Cardiac muscle cell (in vitro differentiated cells and primary cell): ENCODE measurements around the gene EVA1C. TPM values are rescaled to one million over a fixed set of nuclear protein-coding genes. Genes with fewer than 3 reads are reported as not detected.

Experiments
- DNase-seq, 2 donors: peaks; one replicate each; pipeline versions ENCODE4 v3.0.0 to v3.0.0-alpha.2; 2010 to 2017; ENCODE audit warnings: low read depth in 1 of 2, low spot score in 1 of 2
- H3K27ac ChIP-seq: fragments of 200-600 bp; sonication (generic); 2 replicates; pipeline ENCODE4 v1.5.1; 2016
- H3K27me3 ChIP-seq: fragments of 200-600 bp; sonication (generic); 2 replicates; pipeline ENCODE4 v1.6.0; 2016; ENCODE audit warnings: control low read depth
- H3K36me3 ChIP-seq: fragments of 200-600 bp; sonication (generic); 2 replicates; pipeline ENCODE4 v1.5.1; 2016; ENCODE audit warnings: control low read depth
- H3K4me1 ChIP-seq: fragments of 200-600 bp; sonication (generic); 2 replicates; pipeline ENCODE4 v1.8.1; 2017; ENCODE audit warnings: low read depth, mild to moderate bottlenecking, mixed run types
- H3K4me3 ChIP-seq: fragments of 200-600 bp; sonication (generic); 2 replicates; pipeline ENCODE4 v1.5.1; 2016; ENCODE audit warnings: mild to moderate bottlenecking
- H3K9me3 ChIP-seq: fragments of 200-600 bp; sonication (generic); 2 replicates; pipeline ENCODE4 v1.5.1; 2017; ENCODE audit warnings: low read depth, mild to moderate bottlenecking, control low read depth
- polyA plus RNA-seq: library from polyadenylated mRNA; unstranded; fragments of >200 nt; fragmentation: Nextera tagmentation; extraction: Ambion mirVana; gene quantifications from 2 replicates; pipeline ENCODE4 v1.2.1, GENCODE V29; 2016
- total RNA-seq: library from RNA; depleted of rRNA; stranded (reverse); fragments of >200 nt; gene quantifications from 2 replicates; pipeline ENCODE4 v1.2.3, GENCODE V29; 2016
- TF ChIP-seq, protein P1 (sequence below): IDR thresholded peaks from 2 replicates; pipeline ENCODE4 v1.5.1; 2012; ENCODE audit warnings: low read depth, mild to moderate bottlenecking, low read length

The EVA1C gene
- total and polyA plus RNA-seq, 2 experiments from 2014 or later: 0.51 TPM; not detected in 1

DNA sequence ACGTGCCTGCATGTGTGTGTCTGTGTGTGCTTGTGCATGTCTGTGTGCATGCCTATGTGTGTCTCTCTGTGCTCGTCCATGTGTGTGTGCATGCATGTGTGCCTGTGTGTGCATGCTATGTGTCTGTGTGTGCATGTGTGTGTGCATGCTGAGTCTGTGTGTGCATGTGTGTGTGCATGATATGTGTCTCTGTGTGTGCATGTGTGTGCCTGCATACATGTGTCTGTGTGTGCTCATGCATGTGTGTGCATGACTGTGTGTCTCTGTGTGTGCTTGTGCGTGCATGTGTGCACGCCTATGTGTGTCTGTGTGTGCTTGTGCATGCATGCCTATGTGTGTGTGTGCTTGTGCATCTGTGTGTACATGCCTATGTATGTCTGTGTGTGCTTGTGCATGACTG is 120.5 kb downstream of the EVA1C start:
- no peaks in the 10 kb centered on the region for H3K27me3 ChIP-seq
- no peak overlapping the region for H3K4me3 ChIP-seq
- H3K4me1 ChIP-seq: no peaks in the 10 kb centered on the region
- H3K36me3 ChIP-seq: no peaks in the 10 kb centered on the region
- H3K27ac ChIP-seq: no peak overlapping the region
- no peaks in the 10 kb centered on the region for H3K9me3 ChIP-seq
- TF ChIP-seq, protein P1, sequence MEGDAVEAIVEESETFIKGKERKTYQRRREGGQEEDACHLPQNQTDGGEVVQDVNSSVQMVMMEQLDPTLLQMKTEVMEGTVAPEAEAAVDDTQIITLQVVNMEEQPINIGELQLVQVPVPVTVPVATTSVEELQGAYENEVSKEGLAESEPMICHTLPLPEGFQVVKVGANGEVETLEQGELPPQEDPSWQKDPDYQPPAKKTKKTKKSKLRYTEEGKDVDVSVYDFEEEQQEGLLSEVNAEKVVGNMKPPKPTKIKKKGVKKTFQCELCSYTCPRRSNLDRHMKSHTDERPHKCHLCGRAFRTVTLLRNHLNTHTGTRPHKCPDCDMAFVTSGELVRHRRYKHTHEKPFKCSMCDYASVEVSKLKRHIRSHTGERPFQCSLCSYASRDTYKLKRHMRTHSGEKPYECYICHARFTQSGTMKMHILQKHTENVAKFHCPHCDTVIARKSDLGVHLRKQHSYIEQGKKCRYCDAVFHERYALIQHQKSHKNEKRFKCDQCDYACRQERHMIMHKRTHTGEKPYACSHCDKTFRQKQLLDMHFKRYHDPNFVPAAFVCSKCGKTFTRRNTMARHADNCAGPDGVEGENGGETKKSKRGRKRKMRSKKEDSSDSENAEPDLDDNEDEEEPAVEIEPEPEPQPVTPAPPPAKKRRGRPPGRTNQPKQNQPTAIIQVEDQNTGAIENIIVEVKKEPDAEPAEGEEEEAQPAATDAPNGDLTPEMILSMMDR: no peak
- no peak for DNase-seq

DNA sequence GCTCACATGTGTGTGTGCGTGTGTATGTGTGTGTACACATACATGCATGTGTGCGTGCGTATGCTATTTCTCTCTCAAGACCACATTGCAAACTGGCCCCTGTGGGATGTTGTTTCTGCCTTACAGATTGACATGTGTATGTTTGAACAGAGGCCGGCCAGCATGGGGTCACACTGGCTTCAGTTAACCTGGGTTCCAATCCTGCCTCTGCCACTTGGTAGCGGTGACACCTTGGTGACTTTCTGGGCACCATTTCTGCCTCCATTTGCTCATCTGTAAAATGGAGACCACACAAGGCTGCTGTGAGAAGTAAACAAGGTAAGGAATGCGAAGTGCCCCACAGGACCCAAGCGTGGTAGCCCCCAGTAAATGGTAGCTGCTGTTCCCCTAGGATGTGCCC is 121.1 kb downstream of the EVA1C start:
- no peak overlapping the region for H3K4me3 ChIP-seq
- TF ChIP-seq, protein P1: no peak
- H3K27me3 ChIP-seq: no peaks in the 10 kb centered on the region
- no peak for DNase-seq
- no peaks in the 10 kb centered on the region for H3K9me3 ChIP-seq
- H3K4me1 ChIP-seq: no peaks in the 10 kb centered on the region
- H3K27ac ChIP-seq: no peak overlapping the region
- H3K36me3 ChIP-seq: no peaks in the 10 kb centered on the region

DNA sequence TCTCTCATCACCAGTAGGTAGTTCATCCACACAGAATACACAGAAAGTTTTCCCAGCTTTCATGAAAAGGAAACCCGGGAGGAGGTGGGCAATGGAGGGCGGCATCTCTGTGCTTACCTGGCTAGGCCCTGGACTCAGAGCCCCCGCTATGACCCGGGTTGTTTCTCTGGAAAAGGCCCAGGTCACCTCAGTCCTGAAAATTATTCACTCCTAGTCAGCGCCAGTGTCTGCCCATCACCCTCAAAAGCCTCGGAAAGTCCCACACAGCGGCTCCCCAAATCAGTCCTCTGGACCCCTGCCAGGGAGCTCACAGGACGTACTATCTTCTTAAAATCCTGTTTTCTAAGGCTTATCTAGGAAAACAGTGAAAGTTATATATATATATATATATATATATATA is 121.6 kb downstream of the EVA1C start:
- H3K27me3 ChIP-seq: no peaks in the 10 kb centered on the region
- TF ChIP-seq, protein P1: no peak
- no peaks in the 10 kb centered on the region for H3K9me3 ChIP-seq
- H3K27ac ChIP-seq: no peak overlapping the region
- no peak for DNase-seq
- no peaks in the 10 kb centered on the region for H3K36me3 ChIP-seq
- no peaks in the 10 kb centered on the region for H3K4me1 ChIP-seq
- no peak overlapping the region for H3K4me3 ChIP-seq

DNA sequence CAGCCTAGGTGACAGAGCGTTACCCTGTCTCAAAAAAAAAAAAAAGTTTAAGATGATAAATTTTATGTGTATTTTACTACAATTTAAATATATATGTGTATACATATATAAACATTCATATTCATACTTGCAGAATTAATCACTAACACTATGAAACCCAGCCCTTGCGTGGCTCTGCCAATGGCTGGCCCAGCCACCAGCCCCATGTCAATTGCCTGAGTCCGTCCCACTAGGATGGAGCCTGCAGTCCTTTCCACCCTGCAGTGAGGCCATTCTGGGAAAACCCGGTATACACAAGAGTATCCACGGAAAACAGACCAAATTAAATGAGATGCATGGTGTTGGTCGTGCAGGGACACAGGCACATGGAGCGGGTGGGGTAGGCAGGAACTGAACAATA is 123.1 kb downstream of the EVA1C start:
- Histone ChIP-seq H3K4me1 (no peaks in the 10 kb centered on the region), H3K36me3 (no peaks in the 10 kb centered on the region)
- TF ChIP-seq, protein P1: no peak

DNA sequence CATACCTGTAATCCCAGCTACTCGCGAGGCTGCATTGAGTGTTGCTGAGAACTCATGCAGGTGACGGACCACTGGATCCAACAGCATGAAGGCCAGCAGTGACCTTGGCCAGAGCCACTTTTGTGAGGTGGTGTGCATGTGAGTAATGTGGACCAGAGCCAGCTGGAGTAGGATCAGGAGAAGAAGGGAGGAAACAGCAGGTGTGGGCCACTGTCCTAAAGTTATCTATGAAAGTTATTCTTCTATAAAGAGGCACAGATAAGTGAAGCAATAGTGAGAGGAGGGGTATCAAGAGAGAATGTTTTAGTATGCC is 125.0 kb downstream of the EVA1C start:
- TF ChIP-seq, protein P1: no peak
- H3K27ac ChIP-seq: no peak overlapping the region
- DNase-seq: no peak

More for the DNA sequence above, 123.1 kb downstream of the EVA1C start:
- Histone ChIP-seq H3K27ac (no peak overlapping the region), H3K4me3 (no peak overlapping the region), H3K27me3 (no peaks in the 10 kb centered on the region), H3K9me3 (no peaks in the 10 kb centered on the region)
- no peak for DNase-seq

More for the DNA sequence above, 125.0 kb downstream of the EVA1C start:
- no peaks in the 10 kb centered on the region for H3K27me3 ChIP-seq
- no peaks in the 10 kb centered on the region for H3K9me3 ChIP-seq
- no peak overlapping the region for H3K4me3 ChIP-seq
- no peaks in the 10 kb centered on the region for H3K4me1 ChIP-seq
- no peaks in the 10 kb centered on the region for H3K36me3 ChIP-seq
